Testis (tissue), 3 donors: ENCODE data around the gene SCAF11. TPM values are rescaled to one million over a fixed set of nuclear protein-coding genes. Genes with fewer than 3 reads are reported as not detected.

Experiments used
- DNase-seq: peaks from one replicate; pipeline ENCODE4 v3.0.0-alpha.2; 2019
- H3K27ac ChIP-seq, 2 donors: fragments of 200-600 bp; sonication (generic); one replicate each; pipeline ENCODE4 v1.5.1; 2019
- H3K27me3 ChIP-seq: fragments of 200-600 bp; sonication (generic); one replicate; pipeline ENCODE4 v1.5.1; 2019
- H3K36me3 ChIP-seq: fragments of 200-600 bp; sonication (generic); one replicate; pipeline ENCODE4 v1.5.1; 2017; ENCODE audit warnings: low read depth; ENCODE audit errors: missing control alignments
- H3K4me1 ChIP-seq: fragments of 200-600 bp; sonication (generic); one replicate; pipeline ENCODE4 v1.5.1; 2019
- H3K4me3 ChIP-seq, 2 donors: fragments of 200-600 bp; sonication (generic); one replicate each; pipeline ENCODE4 v1.5.1; 2017 to 2019
- H3K9me3 ChIP-seq: fragments of 200-600 bp; sonication (generic); one replicate; pipeline ENCODE4 v1.5.1; 2017
- CTCF ChIP-seq, 3 experiments: fragments of 450-650 bp in 2 of 3; fragments of 200-600 bp in 1 of 3; sonication (generic) in 1 of 3; IDR thresholded peaks; one replicate each; pipeline ENCODE4 v1.5.1; 2016 to 2019; ENCODE audit warnings: antibody characterized with exemption in 3 of 3, mild to moderate bottlenecking in 2 of 3, moderate library complexity in 1 of 3
- POLR2A ChIP-seq: fragments of 450-650 bp; IDR thresholded peaks from one replicate; pipeline ENCODE4 v1.6.1; 2017; ENCODE audit warnings: antibody characterized with exemption, mild to moderate bottlenecking, moderate library complexity
- WGBS, 2 donors: methylation state at CpG; one replicate each; pipeline ENCODE4 v1.1.5; 2018; 5-methylcytosine and 5-hydroxymethylcytosine counted together
- intact Hi-C: fragments of 100-400 bp; cut with DNase I; formaldehyde crosslinking; loops from one replicate; pipeline ENCODE4 v1.15.1; 2023; ENCODE audit warnings: low total_unique reads
- polyA plus RNA-seq: library from polyadenylated mRNA; stranded (reverse); fragments of 350-450 nt; fragmentation: Illumina TruSeq; extraction: RNeasy Lipid Tissue Mini Kit (QIAGEN cat#74804); gene quantifications from one replicate; pipeline ENCODE4 v1.2.3, GENCODE V29; 2014; ENCODE audit warnings: low read depth, low replicate concordance; ENCODE audit not compliant: insufficient read depth
- total RNA-seq, 2 donors: library from RNA; depleted of rRNA; stranded (reverse); fragments of >200 nt; gene quantifications; one replicate each; pipeline ENCODE4 v1.2.3, GENCODE V29; 2016

Gene SCAF11
- total and polyA plus RNA-seq, 3 donors from 2014 or later, result 49.1 to 168 (median 168) TPM

- Histone ChIP-seq H3K4me3 (no peak overlapping the region), H3K36me3 (peaks cover 5% of the 10 kb centered on the region), H3K27ac (no peak overlapping the region), H3K4me1 (no peaks in the 10 kb centered on the region), H3K27me3 (no peaks in the 10 kb centered on the region), H3K9me3 (no peaks in the 10 kb centered on the region)
- 94 to 98% methylated on average over 2 of the region's 2 CpGs for WGBS, 2 donors
- TF ChIP-seq POLR2A (no peak), CTCF (IDR thresholded peaks at IDR 0.05) (no peak)
- DNase-seq, result no peak
- intact Hi-C loops, result no loop called here
Measured at GRCh38 chr12:45928309-45928708, 62.1 kb downstream of the SCAF11 start.

- no peak for DNase-seq
- H3K9me3 ChIP-seq, result no peaks in the 10 kb centered on the region
- no peak overlapping the region for H3K27ac ChIP-seq
- H3K4me3 ChIP-seq, result no peak overlapping the region
- H3K27me3 ChIP-seq, result no peaks in the 10 kb centered on the region
- WGBS, 2 donors, result 87 to 95% methylated on average over 3 of the region's 3 CpGs
- no peaks in the 10 kb centered on the region for H3K4me1 ChIP-seq
- TF ChIP-seq POLR2A (no peak), CTCF (IDR thresholded peaks at IDR 0.05) (no peak)
- intact Hi-C loops, result no loop called here
- H3K36me3 ChIP-seq, result no peaks in the 10 kb centered on the region
Measured at GRCh38 chr12:45918818-45919217, 71.6 kb downstream of the SCAF11 start.

GRCh38 chr12:45915405-45915804, 75.0 kb downstream of the SCAF11 start:
- 79 to 82% methylated on average over 2 of the region's 2 CpGs for WGBS, 2 donors
- no peaks in the 10 kb centered on the region for H3K9me3 ChIP-seq
- intact Hi-C loops, result no loop called here
- TF ChIP-seq CTCF (IDR thresholded peaks at IDR 0.05), result no peak
- no peaks in the 10 kb centered on the region for H3K36me3 ChIP-seq
- H3K4me1 ChIP-seq, result peaks cover 8% of the 10 kb centered on the region
- H3K4me3 ChIP-seq, result no peak overlapping the region
- H3K27me3 ChIP-seq, result no peaks in the 10 kb centered on the region
- DNase-seq, result no peak
- no peak overlapping the region for H3K27ac ChIP-seq

GRCh38 chr12:45914090-45914489, 76.3 kb downstream of the SCAF11 start:
- intact Hi-C loops, result no loop called here
- 60 to 63% methylated on average over 1 of the region's 1 CpG for WGBS, 2 donors
- H3K4me3 ChIP-seq, result no peak overlapping the region

More at GRCh38 chr12:45914090-45914489, 76.3 kb downstream of the SCAF11 start:
- no peak for DNase-seq
- Histone ChIP-seq H3K4me1 (peaks cover 8% of the 10 kb centered on the region), H3K9me3 (no peaks in the 10 kb centered on the region), H3K27me3 (no peaks in the 10 kb centered on the region), H3K27ac (no peak overlapping the region), H3K36me3 (no peaks in the 10 kb centered on the region)
- TF ChIP-seq POLR2A, result no peak
- no peak for TF ChIP-seq CTCF (IDR thresholded peaks at IDR 0.05)
